Neural cell (in vitro differentiated cells): ENCODE measurements around the gene KLHL21. TPM values are rescaled to one million over a fixed set of nuclear protein-coding genes. Genes with fewer than 3 reads are reported as not detected.

ENCODE experiments used
- H2AFZ ChIP-seq: fragments of 200-600, 300-800 bp; sonication (generic), shearing (Covaris generic); 2 replicates; pipeline ENCODE4 v1.6.0; 2014; ENCODE audit warnings: low read depth, mild to moderate bottlenecking, antibody characterized with exemption, low read length, moderate library complexity
- H3F3A ChIP-seq: fragments of 200-600 bp; shearing (Covaris generic); 2 replicates; pipeline ENCODE4 v1.6.1; 2016; ENCODE audit warnings: mild to moderate bottlenecking, moderate library complexity, mixed read lengths, antibody characterized with exemption, low read length; ENCODE audit not compliant: insufficient read depth, poor library complexity, severe bottlenecking
- H3K27ac ChIP-seq: fragments of 200-600, 300-800 bp; sonication (generic), shearing (Covaris generic); 2 replicates; pipeline ENCODE4 v1.5.1; 2014; ENCODE audit warnings: mild to moderate bottlenecking, low read length, moderate library complexity
- H3K27me3 ChIP-seq: fragments of 300-800, 200-600 bp; sonication (generic), shearing (Covaris generic); 2 replicates; pipeline ENCODE4 v1.6.0; 2014; ENCODE audit warnings: mild to moderate bottlenecking, low read depth, low read length, moderate library complexity; ENCODE audit not compliant: insufficient read depth
- H3K36me3 ChIP-seq: fragments of 300-800, 200-600 bp; sonication (generic), shearing (Covaris generic); 2 replicates; pipeline ENCODE4 v1.5.1; 2014; ENCODE audit warnings: mild to moderate bottlenecking, antibody characterized with exemption, low read length, moderate library complexity; ENCODE audit not compliant: insufficient read depth
- H3K4me2 ChIP-seq: fragments of 300-800, 200-600 bp; sonication (generic), shearing (Covaris generic); 2 replicates; pipeline ENCODE4 v1.6.0; 2014; ENCODE audit warnings: mild to moderate bottlenecking, low read length
- H3K4me3 ChIP-seq: fragments of 300-800, 200-600 bp; sonication (generic), shearing (Covaris generic); 2 replicates; pipeline ENCODE4 v1.5.1; 2014; ENCODE audit warnings: mild to moderate bottlenecking, low read length, moderate library complexity
- H3K79me2 ChIP-seq: fragments of 200-600 bp; shearing (Covaris generic); replicated peaks from 2 replicates; pipeline ENCODE4 v1.6.0; 2014; ENCODE audit warnings: mild to moderate bottlenecking, low read length, moderate library complexity; ENCODE audit not compliant: insufficient read depth
- H3K9ac ChIP-seq: fragments of 300-800, 200-600 bp; sonication (generic), shearing (Covaris generic); 2 replicates; pipeline ENCODE4 v1.6.1; 2016; ENCODE audit warnings: mild to moderate bottlenecking, low read length, mixed read lengths
- H3K9me2 ChIP-seq: fragments of 200-600 bp; shearing (Covaris generic); 2 replicates; pipeline ENCODE4 v1.6.1; 2016; ENCODE audit warnings: mild to moderate bottlenecking, low read length, mixed read lengths; ENCODE audit not compliant: insufficient read depth
- H3K9me3 ChIP-seq: fragments of 200-600, 300-800 bp; sonication (generic), shearing (Covaris generic); 2 replicates; pipeline ENCODE4 v1.6.1; 2016; ENCODE audit warnings: mild to moderate bottlenecking, mixed run types, low read length, moderate library complexity, mixed read lengths
- H4K20me1 ChIP-seq: fragments of 200-600 bp; shearing (Covaris generic); 2 replicates; pipeline ENCODE4 v1.6.1; 2016; ENCODE audit warnings: mild to moderate bottlenecking, mixed run types; ENCODE audit not compliant: insufficient read depth
- CTCF ChIP-seq: fragments of 450-650 bp; IDR thresholded peaks from 2 replicates; pipeline ENCODE4 v1.5.1; 2014; ENCODE audit warnings: antibody characterized with exemption, mild to moderate bottlenecking, moderate library complexity; ENCODE audit not compliant: poor library complexity, severe bottlenecking
- EP300 ChIP-seq: fragments of 450-650 bp; conservative IDR thresholded peaks from 2 replicates; pipeline ENCODE4 v1.6.1; 2014; ENCODE audit warnings: antibody characterized with exemption, mild to moderate bottlenecking, moderate library complexity; ENCODE audit not compliant: poor library complexity, severe bottlenecking
- EZH2 ChIP-seq: fragments of 200-600, 300-800 bp; shearing (Covaris generic), sonication (generic); IDR thresholded peaks from 2 replicates; pipeline ENCODE4 v1.6.1; 2014; ENCODE audit warnings: antibody characterized with exemption, low read length, borderline replicate concordance, mild to moderate bottlenecking; ENCODE audit not compliant: insufficient read depth, poor library complexity, severe bottlenecking
- MXI1 ChIP-seq: fragments of 450-650 bp; conservative IDR thresholded peaks from 2 replicates; pipeline ENCODE4 v1.6.1; 2014; ENCODE audit warnings: antibody characterized with exemption, mild to moderate bottlenecking; ENCODE audit not compliant: poor library complexity, severe bottlenecking
- POLR2AphosphoS5 ChIP-seq: IDR thresholded peaks from 2 replicates; pipeline ENCODE4 v1.6.1; 2012
- RAD21 ChIP-seq: fragments of 450-650 bp; conservative IDR thresholded peaks from 2 replicates; pipeline ENCODE4 v1.6.1; 2014; ENCODE audit warnings: antibody characterized with exemption, mild to moderate bottlenecking, moderate library complexity
- REST ChIP-seq: IDR thresholded peaks from 2 replicates; pipeline ENCODE4 v1.6.1; 2012; ENCODE audit warnings: borderline replicate concordance
- SMC3 ChIP-seq: fragments of 450-650 bp; conservative IDR thresholded peaks from 2 replicates; pipeline ENCODE4 v1.6.1; 2014; ENCODE audit warnings: antibody characterized with exemption, mild to moderate bottlenecking, moderate library complexity; ENCODE audit not compliant: poor library complexity
- TAF1 ChIP-seq: IDR thresholded peaks from 2 replicates; pipeline ENCODE4 v1.6.1; 2012; ENCODE audit warnings: low read depth
- polyA plus RNA-seq: library from polyadenylated mRNA; depleted of rRNA; stranded (reverse); fragments of >200 nt; gene quantifications from 2 replicates; pipeline ENCODE4 v1.2.3, GENCODE V29; 2014

Gene KLHL21
- polyA plus RNA-seq, 1 donor from 2014 or later, result 8.4 TPM

- H3K9me3 ChIP-seq, result no peaks in the 10 kb centered on the region
- peaks cover 17% of the 10 kb centered on the region for H3K79me2 ChIP-seq
- H3K27me3 ChIP-seq, result no peaks in the 10 kb centered on the region
- peak within 1 kb of the TSS; percentile 91 for H2AFZ ChIP-seq
- H3F3A ChIP-seq, result no peaks in the 10 kb centered on the region
- H3K4me3 ChIP-seq, result peak within 1 kb of the TSS; percentile 97
- TF ChIP-seq MXI1 (peak; percentile 87), POLR2AphosphoS5 (peak; percentile 97), EP300 (peak; percentile 9), CTCF (no peak), SMC3 (peak; percentile 8), TAF1 (no peak), REST (peak; percentile 63), EZH2 (no peak), RAD21 (no peak)
- H3K4me2 ChIP-seq, result peak within 1 kb of the TSS; percentile 79
- no peaks in the 10 kb centered on the region for H3K36me3 ChIP-seq
- H3K27ac ChIP-seq, result peak within 1 kb of the TSS; percentile 90
- H3K9me2 ChIP-seq, result no peaks in the 10 kb centered on the region
- H4K20me1 ChIP-seq, result no peaks in the 10 kb centered on the region
- peak within 1 kb of the TSS; percentile 90 for H3K9ac ChIP-seq
These were observed 23.1 kb downstream of the KLHL21 start, which contains the start of gene ZBTB48 for GRCh38 chr1:6579374-6580118. Gene ZBTB48, plus strand, starts transcription at chr1:6579994. Its CDS starts 616 bp downstream, at chr1:6580610.

- Histone ChIP-seq H3K9me2 (no peaks in the 10 kb centered on the region), H3K27me3 (no peaks in the 10 kb centered on the region), H3K9ac (peak overlapping the region; percentile 90), H3K4me3 (peak overlapping the region; percentile 97), H2AFZ (peak overlapping the region; percentile 75), H3K27ac (peak overlapping the region; percentile 90), H3K36me3 (no peaks in the 10 kb centered on the region), H4K20me1 (no peaks in the 10 kb centered on the region), H3K9me3 (no peaks in the 10 kb centered on the region), H3F3A (no peaks in the 10 kb centered on the region), H3K79me2 (peaks cover 17% of the 10 kb centered on the region), H3K4me2 (no peak overlapping the region)
- TF ChIP-seq CTCF (no peak), EZH2 (no peak)
These were observed 23.9 kb downstream of the KLHL21 start for GRCh38 chr1:6578624-6579373.
